Measurements from ENCODE around the gene NEXN.

DNA sequence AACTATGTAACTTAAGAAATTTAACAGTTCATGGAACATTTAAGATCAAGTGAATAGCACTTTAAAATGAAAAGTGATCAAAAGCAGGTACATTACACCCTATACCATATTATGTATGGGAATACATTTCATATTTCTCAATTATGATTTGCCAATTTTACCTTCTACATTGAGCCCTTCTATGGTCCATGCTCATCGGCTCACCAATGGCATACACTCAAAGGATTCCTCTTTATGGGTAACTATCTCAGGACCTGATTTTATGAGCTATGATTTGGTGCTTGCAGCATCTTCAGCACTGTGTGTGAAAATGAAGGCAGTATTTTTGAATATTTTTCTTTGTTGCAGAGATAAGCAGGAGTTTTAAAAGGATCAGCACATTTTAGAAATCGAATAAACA, 56.9 kb downstream of the NEXN start:
- TF ChIP-seq, protein P1, sequence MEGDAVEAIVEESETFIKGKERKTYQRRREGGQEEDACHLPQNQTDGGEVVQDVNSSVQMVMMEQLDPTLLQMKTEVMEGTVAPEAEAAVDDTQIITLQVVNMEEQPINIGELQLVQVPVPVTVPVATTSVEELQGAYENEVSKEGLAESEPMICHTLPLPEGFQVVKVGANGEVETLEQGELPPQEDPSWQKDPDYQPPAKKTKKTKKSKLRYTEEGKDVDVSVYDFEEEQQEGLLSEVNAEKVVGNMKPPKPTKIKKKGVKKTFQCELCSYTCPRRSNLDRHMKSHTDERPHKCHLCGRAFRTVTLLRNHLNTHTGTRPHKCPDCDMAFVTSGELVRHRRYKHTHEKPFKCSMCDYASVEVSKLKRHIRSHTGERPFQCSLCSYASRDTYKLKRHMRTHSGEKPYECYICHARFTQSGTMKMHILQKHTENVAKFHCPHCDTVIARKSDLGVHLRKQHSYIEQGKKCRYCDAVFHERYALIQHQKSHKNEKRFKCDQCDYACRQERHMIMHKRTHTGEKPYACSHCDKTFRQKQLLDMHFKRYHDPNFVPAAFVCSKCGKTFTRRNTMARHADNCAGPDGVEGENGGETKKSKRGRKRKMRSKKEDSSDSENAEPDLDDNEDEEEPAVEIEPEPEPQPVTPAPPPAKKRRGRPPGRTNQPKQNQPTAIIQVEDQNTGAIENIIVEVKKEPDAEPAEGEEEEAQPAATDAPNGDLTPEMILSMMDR (IDR thresholded peaks at IDR 0.05) = no peak
- TF ChIP-seq POLR2A (IDR thresholded peaks at IDR 0.05) = no peak
